H9 (cell line): ENCODE results near the gene PDXP. TPM values are rescaled to one million over a fixed set of nuclear protein-coding genes. Genes with fewer than 3 reads are reported as not detected.

ENCODE experiments used
- DNase-seq: peaks from one replicate; pipeline ENCODE4 v3.0.0-alpha.2; 2017
- H2AFZ ChIP-seq: one replicate; pipeline ENCODE4 v1.6.1; 2013; ENCODE audit warnings: mild to moderate bottlenecking, low read length, control low read depth, moderate library complexity
- H2AK5ac ChIP-seq: 2 replicates; pipeline ENCODE4 v1.6.1; 2013; ENCODE audit warnings: low read length, control low read depth, mixed read lengths; ENCODE audit not compliant: insufficient read length
- H2BK120ac ChIP-seq: one replicate; pipeline ENCODE4 v1.6.1; 2013; ENCODE audit warnings: low read depth, mild to moderate bottlenecking, low read length, control low read depth, inconsistent platforms; ENCODE audit not compliant: poor library complexity, severe bottlenecking
- H2BK12ac ChIP-seq: 2 replicates; pipeline ENCODE4 v1.6.1; 2013; ENCODE audit warnings: low read length, control low read depth, mixed read lengths, low read depth; ENCODE audit not compliant: insufficient read length
- H2BK15ac ChIP-seq: 2 replicates; pipeline ENCODE4 v1.6.1; 2013; ENCODE audit warnings: low read depth, low read length, control low read depth
- H2BK20ac ChIP-seq: one replicate; pipeline ENCODE4 v1.6.1; 2013; ENCODE audit warnings: low read depth, mild to moderate bottlenecking, low read length, control low read depth, inconsistent platforms; ENCODE audit not compliant: poor library complexity, severe bottlenecking
- H2BK5ac ChIP-seq: 2 replicates; pipeline ENCODE4 v1.6.1; 2013; ENCODE audit warnings: low read length, control low read depth, mixed read lengths; ENCODE audit not compliant: insufficient read length
- H3K14ac ChIP-seq: 2 replicates; pipeline ENCODE4 v1.6.1; 2013; ENCODE audit warnings: low read length, control low read depth; ENCODE audit not compliant: insufficient read depth
- H3K18ac ChIP-seq: 2 replicates; pipeline ENCODE4 v1.6.1; 2013; ENCODE audit warnings: low read depth, mild to moderate bottlenecking, mixed read lengths, low read length, control low read depth; ENCODE audit not compliant: insufficient read length
- H3K23ac ChIP-seq: 2 replicates; pipeline ENCODE4 v1.6.1; 2013; ENCODE audit warnings: low read length, control low read depth, mixed read lengths, low read depth; ENCODE audit not compliant: insufficient read length
- H3K23me2 ChIP-seq: 2 replicates; pipeline ENCODE4 v1.6.1; 2013; ENCODE audit warnings: low read depth, mild to moderate bottlenecking, mixed read lengths, low read length, control low read depth; ENCODE audit not compliant: insufficient read length, poor library complexity, severe bottlenecking
- H3K27ac ChIP-seq: 2 replicates; pipeline ENCODE4 v1.5.1; 2013; ENCODE audit warnings: low read length, control low read depth, mixed read lengths, low read depth; ENCODE audit not compliant: insufficient read length
- H3K27me3 ChIP-seq: 2 replicates; pipeline ENCODE4 v1.6.1; 2013; ENCODE audit warnings: low read length, control low read depth, inconsistent platforms; ENCODE audit not compliant: insufficient read depth
- H3K4ac ChIP-seq: 2 replicates; pipeline ENCODE4 v1.6.1; 2013; ENCODE audit warnings: low read depth, mild to moderate bottlenecking, control low read depth, inconsistent platforms, low read length, moderate library complexity
- H3K4me1 ChIP-seq: 2 replicates; pipeline ENCODE4 v1.6.1; 2013; ENCODE audit warnings: low read length, control low read depth, inconsistent platforms; ENCODE audit not compliant: insufficient read depth
- H3K4me2 ChIP-seq: 2 replicates; pipeline ENCODE4 v1.6.1; 2013; ENCODE audit warnings: low read length, control low read depth, mixed read lengths; ENCODE audit not compliant: insufficient read length, insufficient read depth
- H3K56ac ChIP-seq: 2 replicates; pipeline ENCODE4 v1.6.1; 2013; ENCODE audit warnings: low read depth, mild to moderate bottlenecking, mixed read lengths, low read length, control low read depth; ENCODE audit not compliant: insufficient read length
- H3K79me1 ChIP-seq: 2 replicates; pipeline ENCODE4 v1.6.1; 2013; ENCODE audit warnings: low read depth, mild to moderate bottlenecking, moderate library complexity, low read length, control low read depth, inconsistent platforms; ENCODE audit not compliant: insufficient read depth, poor library complexity, severe bottlenecking
- H3K79me2 ChIP-seq: 2 replicates; pipeline ENCODE4 v1.6.1; 2013; ENCODE audit warnings: low read length, control low read depth, inconsistent platforms; ENCODE audit not compliant: insufficient read depth
- H3K9ac ChIP-seq: 2 replicates; pipeline ENCODE4 v1.6.1; 2013; ENCODE audit warnings: low read length, control low read depth, mixed read lengths; ENCODE audit not compliant: insufficient read length; ENCODE audit errors: extremely low read depth
- H3K9me3 ChIP-seq: one replicate; pipeline ENCODE4 v1.6.1; 2013; ENCODE audit warnings: low read depth, low read length, inconsistent platforms; ENCODE audit not compliant: control insufficient read depth
- H3T11ph ChIP-seq: one replicate; pipeline ENCODE4 v1.6.1; 2013; ENCODE audit warnings: mild to moderate bottlenecking, low read length, control low read depth, inconsistent platforms
- H4K20me1 ChIP-seq: one replicate; pipeline ENCODE4 v1.6.1; 2013; ENCODE audit not compliant: control insufficient read depth, insufficient read length, insufficient read depth
- H4K5ac ChIP-seq: 2 replicates; pipeline ENCODE4 v1.6.1; 2013; ENCODE audit warnings: low read depth, mild to moderate bottlenecking, mixed read lengths, low read length, control low read depth; ENCODE audit not compliant: insufficient read length
- H4K8ac ChIP-seq: replicated peaks from 2 replicates; pipeline ENCODE4 v1.6.1; 2013; ENCODE audit warnings: low read length, control low read depth, mixed read lengths, low read depth; ENCODE audit not compliant: insufficient read length
- H4K91ac ChIP-seq: 2 replicates; pipeline ENCODE4 v1.6.1; 2013; ENCODE audit warnings: low read depth, mild to moderate bottlenecking, moderate library complexity, mixed read lengths, low read length, control low read depth; ENCODE audit not compliant: insufficient read length
- H3K27ac Mint-ChIP-seq, 3 experiments: 2 replicates in 2 of 3; 3 replicates in 1 of 3; pipeline ENCODE4 v1.8.0; 2020 to 2021; ENCODE audit warnings: mixed read lengths in 3 of 3, mild to moderate bottlenecking in 1 of 3, moderate library complexity in 1 of 3
- H3K27me3 Mint-ChIP-seq: 2 replicates; pipeline ENCODE4 v1.8.0; 2021; ENCODE audit warnings: low read depth, mild to moderate bottlenecking, moderate library complexity, mixed read lengths
- H3K36me3 Mint-ChIP-seq, 3 experiments: 2 replicates in 2 of 3; 3 replicates in 1 of 3; pipeline ENCODE4 v1.8.0; 2020 to 2021; ENCODE audit warnings: low read depth in 3 of 3, mixed read lengths in 3 of 3; ENCODE audit not compliant: insufficient read depth in 1 of 3
- H3K4me1 Mint-ChIP-seq, 2 experiments: 2 replicates each; pipeline ENCODE4 v1.8.0; 2020; ENCODE audit warnings: mixed read lengths in 2 of 2
- H3K4me3 Mint-ChIP-seq, 2 experiments: 2 replicates in 1 of 2; 3 replicates in 1 of 2; pipeline ENCODE4 v1.8.0; 2020 to 2021; ENCODE audit warnings: mild to moderate bottlenecking in 2 of 2, mixed read lengths in 2 of 2, moderate library complexity in 1 of 2
- H3K9me3 Mint-ChIP-seq, 2 experiments: 2 replicates in 1 of 2; 3 replicates in 1 of 2; pipeline ENCODE4 v1.8.0; 2020; ENCODE audit warnings: mild to moderate bottlenecking in 2 of 2, mixed read lengths in 2 of 2, moderate library complexity in 1 of 2
- CTCF ChIP-seq: fragments of 200-600 bp; sonication (generic); conservative IDR thresholded peaks from 3 replicates; pipeline ENCODE4 v1.8.0; 2021; ENCODE audit warnings: antibody characterized with exemption, mild to moderate bottlenecking
- WGBS: extraction: QIAGEN DNeasy Blood & Tissue Kit; methylation state at CpG from one replicate; pipeline ENCODE4 v1.1.7; 2013; ENCODE audit warnings: missing lambda C conversion rate, low lambda C conversion rate, mixed read lengths; ENCODE audit not compliant: insufficient read length; ENCODE audit errors: extremely low coverage; 5-methylcytosine and 5-hydroxymethylcytosine counted together
- total RNA-seq: library from RNA; stranded (reverse); gene quantifications from 2 replicates; pipeline ENCODE4 v1.2.1, GENCODE V29; 2021

Gene PDXP
- total RNA-seq, 1 experiment from 2014 or later, result 41.0 TPM

- peaks cover 3% of the 10 kb centered on the region; the same call in 1 of the 2 replicates for H3K27me3 Mint-ChIP-seq
- WGBS, result no CpG with 5 or more reads among the region's 6 CpGs
- H3K27me3 ChIP-seq, result no peaks in the 10 kb centered on the region
- H3K27ac Mint-ChIP-seq, result peak overlapping the region in 1 of 3 experiments; percentile 62; a peak in 1 of 7 replicates
- H3K4ac ChIP-seq, result no peak overlapping the region
- no peak overlapping the region for H2BK120ac ChIP-seq
- H2AK5ac ChIP-seq, result no peak overlapping the region
- no peak for DNase-seq
- no peak overlapping the region for H2BK15ac ChIP-seq
- no peak overlapping the region for H2AFZ ChIP-seq
- no peaks in the 10 kb centered on the region for H3K9me3 ChIP-seq
- H2BK5ac ChIP-seq, result no peak overlapping the region
- H3K18ac ChIP-seq, result no peak overlapping the region
- peaks cover 6% of the 10 kb centered on the region for H3K79me1 ChIP-seq
- no peaks in the 10 kb centered on the region for H3K9me3 Mint-ChIP-seq
- no peak overlapping the region for H2BK12ac ChIP-seq
- no peak overlapping the region for H4K8ac ChIP-seq
- no peak overlapping the region for H3K23ac ChIP-seq
- no peak overlapping the region for H4K5ac ChIP-seq
- H3K36me3 Mint-ChIP-seq, result peaks cover 13 to 38% (median 19%) of the 10 kb centered on the region in 3 experiments; a peak in 6 of 7 replicates
- H3K4me2 ChIP-seq, result no peak overlapping the region
- H2BK20ac ChIP-seq, result no peak overlapping the region
- no peak overlapping the region for H3K14ac ChIP-seq
- H3K4me1 ChIP-seq, result no peaks in the 10 kb centered on the region
- no peak overlapping the region for H3K56ac ChIP-seq
- no peak overlapping the region for H4K91ac ChIP-seq
- no peak overlapping the region for H3K4me3 Mint-ChIP-seq
- H3K79me2 ChIP-seq, result no peaks in the 10 kb centered on the region; the same call in 1 of the 2 replicates
- H3T11ph ChIP-seq, result no peak overlapping the region
- no peak for TF ChIP-seq CTCF
- H3K23me2 ChIP-seq, result no peaks in the 10 kb centered on the region
- no peak overlapping the region for H3K9ac ChIP-seq
- H3K27ac ChIP-seq, result no peak overlapping the region
- H3K4me1 Mint-ChIP-seq, result peaks cover 6 to 17% of the 10 kb centered on the region in 2 experiments; a peak in 3 of 4 replicates
- H4K20me1 ChIP-seq, result no peaks in the 10 kb centered on the region
Measured at GRCh38 chr22:37669586-37669985, 11.1 kb downstream of the PDXP start.
